Dermis blood vessel endothelial cell (primary cell): ENCODE measurements around the gene TMEM238. TPM values are rescaled to one million over a fixed set of nuclear protein-coding genes. Genes with fewer than 3 reads are reported as not detected.
A peak's percentile ranks its signal among the peaks of the same experiment; 100 is the strongest.
"Not testable (repeated sequence)": the region's sequence is repeated elsewhere in the genome, so short reads cannot be mapped to it uniquely, and the experiment has no call there.

Source experiments
- DNase-seq: peaks from one replicate; pipeline ENCODE4 v3.0.0; 2010
- total RNA-seq: library from RNA; depleted of rRNA; stranded (reverse); fragments of >200 nt; gene quantifications from 2 replicates; pipeline ENCODE4 v1.2.3, GENCODE V29; 2014

The TMEM238 gene
- total RNA-seq, 1 donor from 2014 or later: 0.34 TPM

DNA sequence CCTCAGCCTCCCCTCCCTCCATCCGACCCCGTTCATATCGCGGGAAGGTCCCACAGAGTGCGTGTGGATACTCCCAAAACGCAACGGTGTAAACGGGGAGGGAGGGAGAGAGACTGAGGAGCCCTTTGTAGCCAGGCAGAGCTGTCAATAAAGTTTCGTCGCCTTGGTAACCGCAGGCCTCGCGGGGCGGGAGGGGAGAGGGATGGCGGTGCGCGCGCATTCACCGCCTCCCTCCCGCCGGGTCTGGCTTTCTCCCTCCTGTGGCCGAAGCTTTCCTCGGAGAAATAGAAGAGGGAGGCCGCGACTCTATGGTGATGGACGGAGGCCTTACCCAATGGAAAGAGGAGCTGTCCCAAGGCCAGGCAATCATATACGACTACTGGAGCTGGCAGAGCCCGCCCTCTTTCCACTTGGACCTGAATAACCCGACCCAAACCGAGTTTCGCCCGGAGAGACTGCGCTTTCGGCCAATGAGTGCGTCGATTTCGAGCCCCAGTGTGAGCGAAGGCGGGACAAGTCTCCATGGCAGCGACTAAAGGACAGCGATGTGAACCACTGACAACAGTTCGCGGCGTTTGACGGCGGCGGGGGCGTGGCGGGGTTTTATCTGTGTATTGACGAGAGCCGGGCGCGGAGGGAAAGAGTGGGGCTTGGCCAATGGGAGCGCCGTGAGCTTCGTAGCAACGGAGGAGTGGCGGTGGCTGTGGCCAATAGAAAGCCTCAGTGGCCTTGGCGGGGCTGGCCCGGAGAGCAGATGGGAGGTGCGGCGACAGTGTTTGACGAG is 44.8 kb downstream of the TMEM238 start, which contains the start of gene KMT5C:
KMT5C (plus strand) TSS at position 772 of the 784 bp plus-strand sequence. CDS start 2,061 bp downstream, outside the sequence.
- peak; percentile 100 for DNase-seq

DNA sequence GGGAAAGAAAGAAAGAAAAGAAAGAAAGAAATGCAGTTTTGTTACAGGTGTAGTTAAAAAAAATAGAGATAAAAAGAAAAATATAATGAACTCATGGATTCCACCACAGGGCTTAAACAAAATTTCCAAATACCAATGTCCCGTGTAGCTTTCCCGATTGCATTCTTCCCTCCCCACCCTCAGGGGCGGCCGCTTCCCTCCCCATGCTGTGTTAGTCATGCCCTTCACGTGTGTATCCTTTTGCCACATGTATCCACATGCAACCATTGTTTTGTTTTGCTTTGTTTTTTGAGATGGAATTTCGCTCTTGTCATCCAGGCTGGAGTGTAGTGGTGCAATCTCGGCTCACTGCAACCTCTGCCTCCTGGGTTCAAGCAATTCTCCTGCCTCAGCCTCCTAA is 48.0 kb downstream of the TMEM238 start:
- DNase-seq: peak; percentile 18

DNA sequence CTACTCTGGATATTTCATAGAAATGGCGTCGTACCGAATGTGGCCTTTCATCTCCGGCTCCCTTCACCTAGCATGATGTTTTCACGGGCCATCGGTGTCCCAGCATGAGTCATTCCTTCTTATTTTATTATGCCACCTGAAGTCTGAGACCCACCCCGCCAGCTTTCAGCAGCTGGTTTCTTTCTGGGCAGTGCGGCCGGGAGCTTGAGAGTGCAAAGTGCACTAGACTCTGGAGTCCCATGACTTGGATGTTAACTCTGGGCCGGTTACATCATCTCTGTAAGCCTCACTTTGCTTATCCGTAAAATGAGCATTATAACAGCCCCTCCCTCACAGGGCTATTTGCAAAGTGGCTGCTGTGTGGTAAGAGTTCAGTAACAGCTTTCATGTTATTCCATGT is 50.2 kb downstream of the TMEM238 start:
- DNase-seq: no peak

DNA sequence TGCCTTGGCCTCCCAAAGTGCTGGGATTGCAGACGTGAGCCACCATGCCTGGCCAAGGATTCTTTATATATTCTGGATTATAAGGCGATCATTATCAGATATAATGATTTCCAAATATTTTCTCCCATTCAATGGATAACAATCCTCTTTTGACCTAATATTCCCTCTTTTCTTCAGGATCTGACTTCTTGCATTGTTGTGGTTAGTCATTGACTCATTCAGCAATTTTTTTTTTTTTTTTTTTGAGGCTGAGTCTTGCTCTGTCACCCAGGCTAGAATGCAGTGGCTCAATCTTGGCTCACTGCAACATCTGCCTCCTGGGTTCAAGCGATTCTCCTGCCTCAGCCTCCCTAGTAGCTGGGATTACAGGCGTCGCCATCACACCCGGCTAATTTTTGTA is 54.3 kb downstream of the TMEM238 start:
- not testable (repeated sequence) for DNase-seq

Other genes starting within 250 kb of the TMEM238 start
- 0.60 and 1.7 TPM in 2 replicates for gene TNNT1, start 235.1 kb downstream of the TMEM238 start, total RNA-seq
- not detected in 2 replicates for gene TNNI3, start 226.6 kb downstream of the TMEM238 start, total RNA-seq
- 0.34 and 0.42 TPM in 2 replicates for gene DNAAF3, start 217.7 kb downstream of the TMEM238 start, total RNA-seq
- not detected in 2 replicates for gene SYT5, start 204.0 kb downstream of the TMEM238 start, total RNA-seq
- gene PTPRH, start 174.8 kb downstream of the TMEM238 start, total RNA-seq: 0.17 and 0.19 TPM in 2 replicates
- gene TMEM86B, start 155.5 kb downstream of the TMEM238 start, total RNA-seq: 1.0 and 1.1 TPM in 2 replicates
- 23.8 and 54.5 TPM in 2 replicates for gene PPP6R1, start 125.3 kb downstream of the TMEM238 start, total RNA-seq
- 23.5 and 41.4 TPM in 2 replicates for gene HSPBP1, start 104.2 kb downstream of the TMEM238 start, total RNA-seq
- gene BRSK1, start 100.3 kb downstream of the TMEM238 start, total RNA-seq: 0.79 and 2.2 TPM in 2 replicates
- gene TMEM150B, start 59.0 kb downstream of the TMEM238 start, total RNA-seq: not detected in 2 replicates
- gene KMT5C, start 44.4 kb downstream of the TMEM238 start, total RNA-seq: 6.1 and 6.7 TPM in 2 replicates
- not detected in 2 replicates for gene COX6B2, start 29.6 kb downstream of the TMEM238 start, total RNA-seq
- not detected in 2 replicates for gene GARIN5B, start 21.0 kb downstream of the TMEM238 start, total RNA-seq
- 0.17 TPM in 1 of 2 replicates, not detected in the other for gene IL11, start 13.8 kb downstream of the TMEM238 start, total RNA-seq
- gene TMEM190, start 7.5 kb downstream of the TMEM238 start, total RNA-seq: not detected in 2 replicates
- 257 and 280 TPM in 2 replicates for gene RPL28, start 1.6 kb upstream of the TMEM238 start, total RNA-seq
- gene UBE2S, start 23.5 kb upstream of the TMEM238 start, total RNA-seq: 47.8 and 96.0 TPM in 2 replicates
- not detected in 2 replicates for gene SHISA7, start 59.0 kb upstream of the TMEM238 start, total RNA-seq
- 56.2 and 76.5 TPM in 2 replicates for gene ISOC2, start 77.3 kb upstream of the TMEM238 start, total RNA-seq
- gene C19orf85, start 80.5 kb upstream of the TMEM238 start, total RNA-seq: not detected in 2 replicates
- 1.4 and 3.3 TPM in 2 replicates for gene ZNF628, start 92.3 kb upstream of the TMEM238 start, total RNA-seq
- 8.7 and 14.5 TPM in 2 replicates for gene NAT14, start 100.9 kb upstream of the TMEM238 start, total RNA-seq
- 0.19 and 0.51 TPM in 2 replicates for gene SSC5D, start 104.1 kb upstream of the TMEM238 start, total RNA-seq
- not detected in 2 replicates for gene SBK2, start 152.8 kb upstream of the TMEM238 start, total RNA-seq
- gene SBK3, start 161.3 kb upstream of the TMEM238 start, total RNA-seq: 0.17 and 0.74 TPM in 2 replicates
- gene ZNF579, start 196.6 kb upstream of the TMEM238 start, total RNA-seq: 3.2 and 6.7 TPM in 2 replicates
- gene FIZ1, start 215.2 kb upstream of the TMEM238 start, total RNA-seq: 3.9 and 4.9 TPM in 2 replicates
- 12.3 and 14.8 TPM in 2 replicates for gene ZNF524, start 216.0 kb upstream of the TMEM238 start, total RNA-seq
- 1.4 and 2.6 TPM in 2 replicates for gene ZNF865, start 221.4 kb upstream of the TMEM238 start, total RNA-seq
- gene ZNF784, start 240.3 kb upstream of the TMEM238 start, total RNA-seq: 3.9 and 5.3 TPM in 2 replicates